Astrocyte of the spinal cord (primary cell): ENCODE results near the gene TJAP1.
"Not testable (repeated sequence)": the region's sequence is repeated elsewhere in the genome, so short reads cannot be mapped to it uniquely, and the experiment has no call there.

Experiments
- DNase-seq: peaks from one replicate; pipeline ENCODE4 v3.0.0; 2011; ENCODE audit warnings: low read depth, low spot score
- H3K4me3 ChIP-seq: 2 replicates; pipeline ENCODE4 v1.5.1; 2011; ENCODE audit warnings: low read depth, mild to moderate bottlenecking, low read length, moderate library complexity
- CTCF ChIP-seq: IDR thresholded peaks from 2 replicates; pipeline ENCODE4 v1.5.1; 2012; ENCODE audit warnings: low read depth, mild to moderate bottlenecking, low read length, inconsistent platforms
- in situ Hi-C: cut with HindIII; loops from 2 replicates; pipeline ENCODE4 v1.10.0; 2017; ENCODE audit warnings: low sequenced_read_pairs

Gene TJAP1

GRCh38 chr6:43521836-43522235 lies 44.5 kb downstream of the TJAP1 start:
- H3K4me3 ChIP-seq: no peak overlapping the region
- no peak for DNase-seq
- in situ Hi-C loops: no loop called here
- TF ChIP-seq CTCF: no peak

GRCh38 chr6:43522547-43523261 lies 45.3 kb downstream of the TJAP1 start:
- no peak overlapping the region for H3K4me3 ChIP-seq
- no peak for TF ChIP-seq CTCF
- in situ Hi-C loops: no loop called here
- DNase-seq: no peak

GRCh38 chr6:43523284-43523683 lies 45.9 kb downstream of the TJAP1 start:
- H3K4me3 ChIP-seq: no peak overlapping the region
- in situ Hi-C loops: no loop called here

GRCh38 chr6:43524483-43524961 lies 47.2 kb downstream of the TJAP1 start:
- no peak overlapping the region for H3K4me3 ChIP-seq
- no peak for TF ChIP-seq CTCF
- in situ Hi-C loops: no loop called here
- DNase-seq: no peak

More at GRCh38 chr6:43523284-43523683, 45.9 kb downstream of the TJAP1 start:
- DNase-seq: no peak
- no peak for TF ChIP-seq CTCF

- in situ Hi-C loops: no loop called here
- no peak for TF ChIP-seq CTCF
- no peak overlapping the region for H3K4me3 ChIP-seq
- no peak for DNase-seq
Measured at GRCh38 chr6:43532201-43532600, 54.8 kb downstream of the TJAP1 start.

GRCh38 chr6:43538986-43539385 lies 61.6 kb downstream of the TJAP1 start:
- DNase-seq, H3K4me3 ChIP-seq, in situ Hi-C loops: not testable (repeated sequence)

- DNase-seq, in situ Hi-C loops, H3K4me3 ChIP-seq: not testable (repeated sequence)
Measured at GRCh38 chr6:43539409-43539808, 62.0 kb downstream of the TJAP1 start.
